NCI-H345 (cell line): Measurements from ENCODE around the gene NMUR1.

Source experiments
- DNase-seq: peaks from one replicate; lab custom pipeline; 2025; lab: John Stamatoyannopoulos, UW

Gene NMUR1

DNA sequence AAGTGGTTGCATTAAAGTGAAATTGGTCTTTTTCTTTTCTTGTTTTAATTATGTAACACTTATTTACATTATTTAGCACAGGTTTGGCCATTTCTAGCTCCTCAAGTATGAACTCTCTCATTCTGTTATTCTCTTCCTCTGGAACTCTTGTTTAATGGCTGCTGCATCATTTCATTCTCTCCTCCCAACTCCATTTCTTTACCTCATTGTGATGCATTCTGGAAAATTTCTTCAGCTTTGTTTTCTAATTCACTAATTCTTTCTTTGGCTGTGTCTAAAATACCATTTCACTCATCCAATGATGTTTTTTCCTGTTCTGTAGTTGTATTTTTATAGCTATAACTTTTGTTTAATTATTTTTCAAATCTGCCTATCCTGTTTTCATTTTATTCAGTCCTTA, 22.5 kb upstream of the NMUR1 start:
- no peak for DNase-seq

DNA sequence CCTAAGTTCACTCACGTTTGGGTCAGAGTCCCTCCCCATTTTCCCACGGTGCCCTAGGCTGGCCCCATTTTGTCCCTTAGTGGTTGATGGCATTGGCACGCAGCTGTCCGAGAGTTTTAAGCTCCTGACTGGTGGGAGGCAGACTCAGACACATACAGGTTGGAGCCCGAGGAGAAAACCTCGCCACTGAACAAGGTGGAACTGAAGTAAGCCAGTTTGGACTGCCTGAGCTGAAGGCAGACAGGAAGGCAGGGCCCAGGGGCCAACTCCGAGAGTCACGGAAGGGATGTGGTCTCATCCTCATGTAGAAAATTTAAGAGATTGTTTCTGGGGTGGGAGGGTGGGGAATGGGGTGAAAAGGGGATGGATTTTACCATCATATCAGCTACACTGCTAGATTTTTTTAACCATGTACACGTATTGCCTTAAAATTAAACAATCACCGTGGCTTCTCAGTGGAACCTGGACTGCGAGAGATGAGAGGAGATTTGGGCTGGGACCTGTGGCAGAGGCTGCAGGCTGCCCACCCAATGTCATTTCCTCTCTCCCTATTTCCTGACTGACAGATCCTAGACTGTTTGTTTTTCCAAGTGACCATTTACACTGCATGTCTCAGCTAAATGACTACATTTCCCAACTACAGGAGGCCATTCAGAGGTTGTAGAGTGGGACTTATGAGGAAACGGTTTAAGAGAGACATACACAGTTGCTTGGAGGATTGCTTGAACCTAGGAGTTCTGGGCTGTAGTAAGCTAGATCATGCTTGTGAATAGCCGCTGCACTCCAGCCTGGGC, 19.4 kb upstream of the NMUR1 start:
- no peak for DNase-seq

DNA sequence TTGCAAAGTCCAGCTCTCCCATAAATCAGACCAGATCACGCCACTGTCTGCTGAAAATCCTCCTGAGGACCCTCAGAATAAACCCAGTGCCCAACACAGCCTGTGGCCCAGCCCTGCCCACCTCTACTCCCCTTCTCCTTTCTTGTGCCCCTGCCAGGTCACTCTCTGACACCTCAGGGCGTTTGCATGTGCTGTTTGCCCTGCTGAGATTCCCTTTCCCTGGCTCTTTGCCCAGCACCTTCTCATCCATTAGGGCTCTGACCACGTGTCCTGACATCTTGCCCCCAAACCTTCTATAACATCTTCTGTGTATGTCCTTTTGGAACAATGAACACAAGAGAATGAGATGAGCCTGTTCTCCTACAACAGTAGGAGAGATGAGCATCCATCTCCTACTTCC, 18.5 kb upstream of the NMUR1 start:
- no peak for DNase-seq

DNA sequence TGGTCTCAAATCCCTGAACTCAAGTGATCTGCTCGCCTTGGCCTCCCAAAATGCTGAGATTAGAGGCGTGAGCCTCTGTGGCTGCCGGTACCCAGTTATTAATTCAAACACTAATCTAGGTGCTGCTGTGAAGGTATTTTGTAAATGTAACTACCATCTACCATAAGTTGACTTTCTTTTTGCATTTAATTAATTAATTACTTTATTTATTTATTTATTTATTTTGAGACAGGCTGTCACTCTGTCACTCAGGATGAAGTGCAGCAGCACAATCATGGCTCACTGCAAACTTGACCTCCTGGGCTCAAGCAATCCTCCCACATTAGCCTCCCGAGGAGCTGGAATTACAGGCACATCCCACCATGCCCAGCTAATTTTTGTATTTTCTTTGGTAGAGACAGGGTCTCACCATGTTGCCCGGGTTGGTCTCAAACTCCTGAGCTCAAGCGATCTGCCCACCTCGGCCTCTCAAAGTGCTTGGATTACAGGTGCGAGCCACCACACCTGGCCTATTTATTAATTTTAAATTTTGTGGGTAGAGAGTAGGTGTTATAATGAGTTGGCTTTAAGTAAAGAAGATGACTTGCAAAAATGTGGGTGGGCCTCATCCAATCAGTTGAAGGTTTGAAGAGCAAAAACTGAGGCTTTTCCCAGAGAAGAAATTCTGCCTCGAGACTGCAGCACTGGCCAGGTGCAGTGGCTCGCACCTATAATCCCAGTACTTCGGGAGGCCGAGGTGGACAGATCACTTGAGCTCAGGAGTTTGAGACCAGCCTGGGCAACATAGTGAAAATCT, 17.3 kb upstream of the NMUR1 start:
- no peak for DNase-seq

DNA sequence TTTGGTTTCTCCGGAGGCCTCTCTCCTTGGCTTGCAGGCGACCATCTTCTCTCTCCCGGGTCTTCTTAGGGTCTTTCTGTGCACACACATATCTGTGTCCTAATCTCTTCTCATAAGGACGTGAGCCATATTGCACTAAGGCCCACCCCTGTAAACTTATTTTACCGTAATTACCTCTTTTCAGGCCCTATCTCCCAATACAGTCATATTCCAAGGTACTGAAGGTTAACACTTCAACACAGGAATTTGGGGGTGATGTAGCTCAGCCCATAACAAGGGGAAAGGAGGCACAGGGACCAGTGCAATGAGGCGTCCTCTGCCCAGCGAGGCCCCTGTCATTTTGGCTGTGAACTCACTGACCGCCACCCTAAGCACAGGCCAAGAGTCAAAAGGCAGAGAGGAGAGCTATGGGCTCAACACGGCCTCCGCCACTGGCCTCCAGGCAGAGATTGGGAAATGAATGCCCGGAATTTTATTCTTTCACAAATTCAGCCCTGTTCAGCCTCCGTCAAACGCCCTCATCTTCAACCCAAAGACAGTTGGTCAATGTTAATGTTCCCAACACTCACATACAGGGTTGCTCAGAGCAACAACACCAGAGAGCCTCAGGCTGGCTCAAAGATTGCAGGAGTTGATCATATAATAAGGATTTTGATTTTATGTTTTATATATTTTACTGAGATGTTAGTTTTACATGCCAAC, 15.9 kb upstream of the NMUR1 start:
- DNase-seq, result no peak

DNA sequence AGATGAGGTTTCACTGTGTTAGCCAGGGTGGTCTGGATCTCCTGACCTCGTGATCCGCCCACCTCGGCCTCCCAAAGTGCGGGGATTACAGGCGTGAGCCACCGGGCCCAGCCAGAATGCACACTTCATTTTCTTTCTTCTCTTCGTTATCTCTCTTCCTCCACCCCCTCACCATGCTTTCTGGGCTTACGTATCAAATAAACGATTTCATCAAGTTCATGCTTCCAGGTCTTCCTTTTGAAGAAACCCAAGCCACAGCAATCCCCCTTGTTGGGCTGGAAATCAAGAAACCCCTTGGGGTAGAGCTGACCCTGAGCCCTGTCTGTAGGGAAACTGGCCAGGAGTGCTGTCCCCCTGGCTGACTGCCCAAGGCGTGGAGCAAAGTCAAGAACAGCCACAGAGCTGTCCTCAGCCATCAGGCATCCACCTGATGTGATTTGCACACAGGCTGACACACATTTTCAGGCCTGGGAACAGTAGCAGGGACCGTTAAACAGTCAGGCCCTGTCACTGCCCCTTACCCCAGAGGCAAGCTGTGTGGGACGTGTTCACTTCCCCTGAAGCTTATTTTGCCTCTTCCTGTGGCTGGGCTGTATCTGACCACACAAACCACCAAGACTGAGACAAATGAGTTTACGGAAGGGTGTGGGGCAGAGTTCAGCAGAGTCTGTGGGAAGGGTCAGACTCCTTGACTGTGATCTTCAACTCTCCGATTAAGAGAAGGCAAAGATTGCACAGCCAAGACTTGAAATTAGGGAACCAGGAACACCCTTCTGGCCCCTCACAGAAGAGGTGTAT, 15.1 kb upstream of the NMUR1 start:
- DNase-seq, result no peak

DNA sequence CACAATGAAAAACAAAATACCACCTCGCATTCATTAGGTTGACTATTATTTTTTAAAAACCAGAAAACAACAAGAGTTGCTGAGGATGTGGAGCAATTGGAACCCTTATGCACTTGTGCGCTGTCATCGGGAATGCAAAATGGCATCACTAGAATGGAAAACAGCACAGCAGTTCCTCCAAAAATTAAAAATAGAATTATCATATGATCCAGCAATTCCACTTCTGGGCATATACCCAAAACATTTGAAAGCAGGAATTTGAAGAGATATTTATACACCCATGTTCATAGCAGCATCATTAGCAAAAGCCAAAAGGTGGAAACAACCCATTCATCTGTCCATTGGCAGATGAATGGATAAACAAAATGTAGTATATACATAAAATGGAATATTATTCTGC, 11.9 kb upstream of the NMUR1 start:
- no peak for DNase-seq

DNA sequence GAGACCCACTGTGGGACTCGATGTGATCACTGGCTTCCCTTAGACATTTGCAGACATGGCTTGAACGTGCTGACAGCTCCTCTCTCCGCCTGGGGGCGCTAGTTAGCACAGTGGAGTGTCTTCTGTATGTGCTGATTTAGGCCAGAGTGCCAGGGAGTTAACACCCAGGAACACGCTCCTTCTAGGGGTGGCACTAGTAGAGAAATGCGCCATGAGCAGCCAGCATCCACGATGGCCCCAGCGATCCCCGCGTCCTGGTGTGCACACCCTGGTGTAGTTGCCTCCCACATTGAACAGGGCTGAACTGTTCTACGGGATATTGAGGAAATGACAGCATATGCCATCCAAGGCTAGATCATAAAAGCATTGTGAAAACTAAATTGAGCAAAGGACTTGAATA, 11.4 kb upstream of the NMUR1 start:
- DNase-seq, result no peak

DNA sequence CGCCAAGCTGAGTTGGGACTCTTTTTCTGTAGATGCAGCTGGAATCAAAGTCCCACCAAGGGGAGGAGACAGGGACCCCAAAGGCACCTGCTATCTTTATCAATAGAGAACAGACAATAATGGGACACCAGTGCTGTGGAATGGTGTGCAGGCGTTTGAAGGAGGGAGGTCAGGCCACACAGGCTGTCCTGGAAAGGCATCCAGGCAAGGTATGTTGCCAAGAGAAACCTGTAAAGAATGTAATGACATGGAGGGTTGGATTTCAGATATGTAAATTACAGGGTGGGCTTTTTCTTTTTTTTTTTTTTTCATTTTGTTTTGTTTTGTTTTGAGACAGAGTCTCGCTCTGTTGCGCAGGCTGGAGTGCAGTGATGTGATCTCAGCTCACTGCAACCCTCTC, 9.7 kb upstream of the NMUR1 start:
- no peak for DNase-seq

DNA sequence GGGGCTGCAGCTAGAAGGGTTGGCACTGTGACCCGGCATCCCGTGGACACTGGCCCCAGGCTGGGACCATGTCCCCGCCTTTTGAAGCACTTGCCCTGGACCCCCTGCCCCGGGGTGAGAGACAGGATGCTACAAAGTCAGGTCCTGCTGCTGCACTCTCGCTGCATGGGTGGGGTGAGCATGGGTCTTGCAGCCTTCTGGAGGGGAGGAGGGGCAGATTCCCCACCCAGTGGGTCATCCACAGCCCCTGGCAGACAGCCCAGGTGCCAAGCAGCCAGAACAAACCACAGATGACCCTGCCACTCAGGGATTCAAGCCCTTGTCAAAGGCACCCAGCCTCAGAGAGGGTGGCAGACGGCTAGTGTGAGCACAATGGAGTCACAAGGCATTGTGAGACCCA, 5.7 kb upstream of the NMUR1 start:
- DNase-seq, result no peak

DNA sequence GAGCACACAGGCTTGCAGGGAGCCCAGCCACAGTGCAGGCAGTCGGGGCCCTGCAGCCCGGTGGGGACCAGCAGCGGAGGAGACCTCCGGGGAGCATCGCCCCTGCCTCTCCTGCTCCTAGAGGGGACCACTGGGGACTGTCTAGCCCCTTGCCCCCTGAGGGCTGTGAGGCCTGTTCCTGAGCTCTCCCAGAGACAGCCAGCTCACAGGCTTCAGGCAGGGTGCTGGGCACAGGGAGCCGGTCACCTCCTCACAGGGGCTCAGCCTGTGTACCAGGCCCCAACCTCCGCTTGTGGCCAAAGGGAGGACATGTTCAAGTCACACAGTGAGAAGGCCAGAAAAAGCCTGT, 3.5 kb upstream of the NMUR1 start:
- DNase-seq, result no peak

DNA sequence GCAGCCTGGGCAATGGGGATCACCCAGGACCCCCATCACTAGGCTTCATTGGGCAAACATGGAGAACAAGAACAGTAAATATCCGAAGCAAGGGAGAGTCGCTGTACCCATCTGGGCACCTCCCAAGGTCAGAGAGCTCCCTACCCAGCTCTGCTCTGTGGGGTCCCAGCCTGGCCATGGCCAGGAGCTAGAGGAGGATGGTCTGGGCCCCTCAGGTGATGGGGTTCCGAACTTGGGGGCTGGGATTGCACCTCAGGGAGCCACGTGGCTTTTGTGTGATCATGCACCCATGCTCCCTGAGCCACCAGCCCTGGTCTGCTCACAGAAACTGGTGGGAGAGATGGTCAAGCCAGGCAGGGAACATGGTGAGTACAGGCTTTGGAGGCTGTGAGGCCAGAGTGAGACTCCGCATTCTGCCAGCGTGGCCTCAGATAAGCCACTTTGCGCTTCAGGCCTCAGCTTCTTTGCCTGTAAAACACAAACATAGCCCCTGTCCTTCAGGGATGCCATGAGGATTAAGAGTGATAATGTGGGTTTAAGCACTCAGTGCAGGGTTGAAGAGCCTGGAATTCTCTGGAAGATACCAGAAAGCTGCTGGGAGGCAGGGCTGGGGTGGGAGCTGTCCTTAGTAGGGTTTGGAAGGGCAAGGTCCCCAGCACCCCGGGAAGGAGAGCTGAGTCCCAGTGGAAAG, 3.0 kb upstream of the NMUR1 start:
- DNase-seq, result no peak

DNA sequence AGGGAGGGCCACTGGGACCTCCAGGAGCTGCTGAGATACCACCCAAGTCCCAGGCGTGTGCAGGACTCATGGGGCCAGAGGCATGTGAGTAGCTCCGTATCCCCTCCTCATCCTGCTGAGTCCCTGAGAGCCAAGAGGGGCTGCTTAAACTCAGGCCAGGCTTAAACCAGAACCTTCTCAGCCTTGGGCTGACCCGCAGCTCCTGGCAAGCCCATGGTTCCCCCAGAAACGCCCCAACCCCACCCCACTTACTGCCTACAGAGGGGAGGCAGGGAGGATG, 2.5 kb upstream of the NMUR1 start:
- DNase-seq, result no peak

DNA sequence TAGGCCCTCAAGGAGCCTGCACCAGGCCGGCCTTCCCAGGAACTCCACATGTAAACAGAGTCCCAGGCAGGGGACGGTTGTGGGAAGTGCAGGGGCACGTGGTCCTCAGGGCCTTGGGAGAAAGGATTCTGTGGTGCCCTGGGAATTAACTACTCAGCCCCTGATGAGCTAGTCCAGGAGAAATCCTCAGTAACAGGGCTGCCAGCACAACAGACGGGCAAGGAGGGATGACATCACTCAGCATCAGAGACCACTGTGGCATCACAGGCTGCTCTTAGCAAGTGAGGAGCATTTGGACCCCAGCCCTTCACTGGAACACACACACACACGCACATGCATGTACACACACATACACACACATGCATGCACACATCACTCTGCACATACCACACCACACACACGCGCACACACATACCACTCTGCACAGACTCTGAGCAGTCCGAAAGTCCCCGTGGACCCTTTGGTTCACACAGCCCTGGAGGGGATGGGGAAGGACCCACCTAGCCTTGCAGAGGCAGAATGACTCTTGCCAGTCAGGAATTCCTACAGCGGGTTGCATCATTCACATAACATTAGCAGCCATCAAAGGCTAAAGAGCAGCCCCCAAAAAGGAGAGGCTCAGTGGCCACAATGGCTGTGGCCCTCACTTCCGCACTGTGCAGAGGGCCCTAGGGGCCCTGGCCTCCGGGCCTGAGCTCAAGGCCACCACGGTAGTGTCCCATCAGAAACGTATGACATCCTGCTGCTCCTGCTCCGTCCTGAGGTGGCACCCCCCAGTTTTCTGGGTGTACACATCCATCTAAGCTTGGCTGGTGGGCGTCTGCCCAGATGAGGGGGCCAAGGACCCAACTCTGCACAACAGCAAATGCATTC, 1.9 kb upstream of the NMUR1 start:
- DNase-seq, result no peak

DNA sequence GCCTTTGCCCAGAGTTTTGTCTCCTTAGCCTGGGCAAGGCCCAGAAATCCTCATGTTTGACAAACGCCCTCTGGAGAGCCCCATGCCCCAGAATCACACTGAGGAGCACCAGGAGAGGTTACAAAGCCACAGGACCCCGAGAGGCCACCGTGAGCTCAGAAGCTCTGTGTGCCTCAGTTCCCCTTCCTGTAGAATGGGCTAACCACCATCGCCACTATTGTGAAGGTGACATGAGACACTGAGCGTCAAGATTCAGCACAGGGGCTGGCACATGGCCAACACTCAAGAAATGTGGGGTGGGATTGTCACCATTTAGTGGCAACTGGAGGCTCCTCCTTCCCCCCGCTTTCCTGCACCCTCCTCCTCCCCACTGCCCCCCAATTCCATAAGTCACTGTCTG, 1.2 kb upstream of the NMUR1 start:
- DNase-seq, result no peak

DNA sequence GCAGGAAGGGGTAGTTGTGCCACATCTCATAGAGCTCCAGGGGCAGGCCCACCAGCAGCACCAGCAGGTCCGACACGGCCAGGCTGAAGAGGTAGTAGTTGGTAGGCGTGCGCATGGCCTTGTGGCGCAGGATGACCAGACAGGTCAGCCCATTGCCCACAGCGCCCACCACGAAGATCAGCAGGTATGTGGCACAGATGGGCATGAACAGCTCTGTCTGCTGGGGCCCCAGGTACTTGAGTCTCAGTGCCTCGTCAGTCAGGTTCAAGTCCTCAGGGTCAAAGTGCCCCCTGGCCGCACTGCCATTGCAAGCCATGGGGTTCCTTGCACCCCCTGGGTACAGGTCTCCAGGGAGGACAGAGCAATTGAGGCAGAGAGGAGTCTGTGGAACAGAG, 1.6 kb downstream of the NMUR1 start:
- no peak for DNase-seq

DNA sequence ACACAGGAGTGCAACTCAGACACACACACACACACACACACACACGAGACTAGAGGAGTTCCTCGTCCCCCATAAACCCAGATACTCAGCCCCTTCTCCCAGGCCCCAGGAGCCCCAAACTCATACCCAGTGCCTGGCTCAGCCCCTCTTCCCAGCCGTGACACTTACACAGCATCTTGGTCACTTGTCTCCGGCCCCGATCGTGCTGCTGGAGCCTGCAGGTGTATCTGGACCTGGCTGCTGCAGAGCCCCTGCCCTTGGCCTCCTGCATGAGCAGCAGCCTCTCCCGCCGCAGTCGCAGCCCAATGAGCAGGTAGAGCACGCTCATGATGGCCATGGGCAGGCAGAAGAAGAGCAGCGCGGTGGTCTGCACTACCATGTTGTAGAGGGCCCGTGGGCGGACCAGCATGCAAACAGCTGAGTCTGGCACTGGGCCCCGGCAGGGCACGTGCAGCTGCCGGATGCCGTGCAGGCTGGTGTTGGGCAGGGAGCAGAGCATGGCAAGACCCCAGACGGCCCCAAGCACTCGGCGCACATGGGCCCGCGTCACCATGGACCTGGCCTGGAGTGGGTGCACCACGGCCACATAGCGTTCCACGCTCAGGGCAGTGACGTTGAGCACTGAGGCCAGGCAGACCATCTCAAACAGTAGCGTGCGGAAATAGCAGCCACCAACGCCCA, 2.1 kb downstream of the NMUR1 start:
- DNase-seq, result no peak

DNA sequence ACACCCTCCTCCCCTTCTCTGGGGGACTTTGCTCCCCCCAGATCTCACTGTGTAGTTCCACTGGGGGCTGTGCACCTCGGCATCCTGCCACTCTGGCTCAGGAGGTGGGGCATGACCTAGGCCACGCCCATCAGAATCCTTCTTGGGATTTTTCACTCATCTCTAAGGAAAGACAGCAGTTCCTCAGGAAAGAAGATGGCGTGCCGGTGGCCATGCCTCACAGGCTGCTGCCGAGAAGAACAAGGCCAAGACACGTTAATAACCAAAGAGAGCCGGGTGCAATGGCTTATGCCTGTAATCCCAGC, 3.2 kb downstream of the NMUR1 start:
- DNase-seq, result no peak

DNA sequence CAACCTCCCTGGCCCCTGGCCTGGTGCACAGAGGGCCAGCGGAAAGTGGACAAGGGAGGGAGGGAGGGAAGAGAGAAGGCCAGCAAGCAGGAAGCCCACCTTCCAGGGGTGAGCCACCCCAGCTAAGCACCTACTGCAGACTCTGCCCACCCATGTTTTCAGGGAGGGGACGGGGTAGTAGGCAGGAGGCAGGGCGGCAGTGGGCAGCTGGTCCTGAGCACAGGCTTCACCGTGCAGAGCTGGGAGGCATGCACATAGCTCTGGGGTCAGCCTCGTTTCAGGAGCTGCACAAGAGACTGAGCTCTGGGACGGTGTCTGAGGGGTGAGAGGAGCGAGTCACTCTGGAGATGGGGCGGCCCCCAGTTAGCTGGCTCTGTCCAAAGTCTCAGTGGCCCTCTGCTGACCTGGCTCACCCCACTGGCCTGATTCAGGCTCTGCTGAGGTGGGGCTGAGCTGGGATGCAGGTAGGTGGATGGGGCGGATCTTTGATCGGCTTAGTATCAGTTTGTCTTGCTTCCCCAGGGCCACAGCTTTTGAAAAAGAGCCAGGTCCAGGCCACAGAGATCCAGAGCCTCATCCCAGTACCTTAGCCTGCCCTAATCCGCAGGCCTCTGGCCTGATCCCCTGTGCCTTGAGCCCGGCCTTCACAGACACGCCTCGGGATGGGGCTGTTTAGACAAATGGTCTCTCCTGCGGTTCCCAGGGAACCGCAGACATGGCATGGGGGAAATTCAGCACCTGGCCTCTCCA, 3.7 kb downstream of the NMUR1 start:
- no peak for DNase-seq
